H9 (cell line): ENCODE data around the gene SMTNL2. TPM values are rescaled to one million over a fixed set of nuclear protein-coding genes. Genes with fewer than 3 reads are reported as not detected.

Source experiments
- DNase-seq: peaks from one replicate; pipeline ENCODE4 v3.0.0-alpha.2; 2017
- H2AFZ ChIP-seq: one replicate; pipeline ENCODE4 v1.6.1; 2013; ENCODE audit warnings: mild to moderate bottlenecking, low read length, control low read depth, moderate library complexity
- H2AK5ac ChIP-seq: 2 replicates; pipeline ENCODE4 v1.6.1; 2013; ENCODE audit warnings: low read length, control low read depth, mixed read lengths; ENCODE audit not compliant: insufficient read length
- H2BK120ac ChIP-seq: one replicate; pipeline ENCODE4 v1.6.1; 2013; ENCODE audit warnings: low read depth, mild to moderate bottlenecking, low read length, control low read depth, inconsistent platforms; ENCODE audit not compliant: poor library complexity, severe bottlenecking
- H2BK12ac ChIP-seq: 2 replicates; pipeline ENCODE4 v1.6.1; 2013; ENCODE audit warnings: low read length, control low read depth, mixed read lengths, low read depth; ENCODE audit not compliant: insufficient read length
- H2BK15ac ChIP-seq: 2 replicates; pipeline ENCODE4 v1.6.1; 2013; ENCODE audit warnings: low read depth, low read length, control low read depth
- H2BK20ac ChIP-seq: one replicate; pipeline ENCODE4 v1.6.1; 2013; ENCODE audit warnings: low read depth, mild to moderate bottlenecking, low read length, control low read depth, inconsistent platforms; ENCODE audit not compliant: poor library complexity, severe bottlenecking
- H2BK5ac ChIP-seq: 2 replicates; pipeline ENCODE4 v1.6.1; 2013; ENCODE audit warnings: low read length, control low read depth, mixed read lengths; ENCODE audit not compliant: insufficient read length
- H3K14ac ChIP-seq: 2 replicates; pipeline ENCODE4 v1.6.1; 2013; ENCODE audit warnings: low read length, control low read depth; ENCODE audit not compliant: insufficient read depth
- H3K18ac ChIP-seq: 2 replicates; pipeline ENCODE4 v1.6.1; 2013; ENCODE audit warnings: low read depth, mild to moderate bottlenecking, mixed read lengths, low read length, control low read depth; ENCODE audit not compliant: insufficient read length
- H3K23ac ChIP-seq: 2 replicates; pipeline ENCODE4 v1.6.1; 2013; ENCODE audit warnings: low read length, control low read depth, mixed read lengths, low read depth; ENCODE audit not compliant: insufficient read length
- H3K23me2 ChIP-seq: 2 replicates; pipeline ENCODE4 v1.6.1; 2013; ENCODE audit warnings: low read depth, mild to moderate bottlenecking, mixed read lengths, low read length, control low read depth; ENCODE audit not compliant: insufficient read length, poor library complexity, severe bottlenecking
- H3K27ac ChIP-seq: 2 replicates; pipeline ENCODE4 v1.5.1; 2013; ENCODE audit warnings: low read length, control low read depth, mixed read lengths, low read depth; ENCODE audit not compliant: insufficient read length
- H3K27me3 ChIP-seq: 2 replicates; pipeline ENCODE4 v1.6.1; 2013; ENCODE audit warnings: low read length, control low read depth, inconsistent platforms; ENCODE audit not compliant: insufficient read depth
- H3K4ac ChIP-seq: 2 replicates; pipeline ENCODE4 v1.6.1; 2013; ENCODE audit warnings: low read depth, mild to moderate bottlenecking, control low read depth, inconsistent platforms, low read length, moderate library complexity
- H3K4me1 ChIP-seq: 2 replicates; pipeline ENCODE4 v1.6.1; 2013; ENCODE audit warnings: low read length, control low read depth, inconsistent platforms; ENCODE audit not compliant: insufficient read depth
- H3K4me2 ChIP-seq: 2 replicates; pipeline ENCODE4 v1.6.1; 2013; ENCODE audit warnings: low read length, control low read depth, mixed read lengths; ENCODE audit not compliant: insufficient read length, insufficient read depth
- H3K56ac ChIP-seq: 2 replicates; pipeline ENCODE4 v1.6.1; 2013; ENCODE audit warnings: low read depth, mild to moderate bottlenecking, mixed read lengths, low read length, control low read depth; ENCODE audit not compliant: insufficient read length
- H3K79me1 ChIP-seq: 2 replicates; pipeline ENCODE4 v1.6.1; 2013; ENCODE audit warnings: low read depth, mild to moderate bottlenecking, moderate library complexity, low read length, control low read depth, inconsistent platforms; ENCODE audit not compliant: insufficient read depth, poor library complexity, severe bottlenecking
- H3K79me2 ChIP-seq: 2 replicates; pipeline ENCODE4 v1.6.1; 2013; ENCODE audit warnings: low read length, control low read depth, inconsistent platforms; ENCODE audit not compliant: insufficient read depth
- H3K9ac ChIP-seq: 2 replicates; pipeline ENCODE4 v1.6.1; 2013; ENCODE audit warnings: low read length, control low read depth, mixed read lengths; ENCODE audit not compliant: insufficient read length; ENCODE audit errors: extremely low read depth
- H3K9me3 ChIP-seq: one replicate; pipeline ENCODE4 v1.6.1; 2013; ENCODE audit warnings: low read depth, low read length, inconsistent platforms; ENCODE audit not compliant: control insufficient read depth
- H3T11ph ChIP-seq: one replicate; pipeline ENCODE4 v1.6.1; 2013; ENCODE audit warnings: mild to moderate bottlenecking, low read length, control low read depth, inconsistent platforms
- H4K20me1 ChIP-seq: one replicate; pipeline ENCODE4 v1.6.1; 2013; ENCODE audit not compliant: control insufficient read depth, insufficient read length, insufficient read depth
- H4K5ac ChIP-seq: 2 replicates; pipeline ENCODE4 v1.6.1; 2013; ENCODE audit warnings: low read depth, mild to moderate bottlenecking, mixed read lengths, low read length, control low read depth; ENCODE audit not compliant: insufficient read length
- H4K8ac ChIP-seq: replicated peaks from 2 replicates; pipeline ENCODE4 v1.6.1; 2013; ENCODE audit warnings: low read length, control low read depth, mixed read lengths, low read depth; ENCODE audit not compliant: insufficient read length
- H4K91ac ChIP-seq: 2 replicates; pipeline ENCODE4 v1.6.1; 2013; ENCODE audit warnings: low read depth, mild to moderate bottlenecking, moderate library complexity, mixed read lengths, low read length, control low read depth; ENCODE audit not compliant: insufficient read length
- H3K27ac Mint-ChIP-seq, 3 experiments: 2 replicates in 2 of 3; 3 replicates in 1 of 3; pipeline ENCODE4 v1.8.0; 2020 to 2021; ENCODE audit warnings: mixed read lengths in 3 of 3, mild to moderate bottlenecking in 1 of 3, moderate library complexity in 1 of 3
- H3K27me3 Mint-ChIP-seq: 2 replicates; pipeline ENCODE4 v1.8.0; 2021; ENCODE audit warnings: low read depth, mild to moderate bottlenecking, moderate library complexity, mixed read lengths
- H3K36me3 Mint-ChIP-seq, 3 experiments: 2 replicates in 2 of 3; 3 replicates in 1 of 3; pipeline ENCODE4 v1.8.0; 2020 to 2021; ENCODE audit warnings: low read depth in 3 of 3, mixed read lengths in 3 of 3; ENCODE audit not compliant: insufficient read depth in 1 of 3
- H3K4me1 Mint-ChIP-seq, 2 experiments: 2 replicates each; pipeline ENCODE4 v1.8.0; 2020; ENCODE audit warnings: mixed read lengths in 2 of 2
- H3K4me3 Mint-ChIP-seq, 2 experiments: 2 replicates in 1 of 2; 3 replicates in 1 of 2; pipeline ENCODE4 v1.8.0; 2020 to 2021; ENCODE audit warnings: mild to moderate bottlenecking in 2 of 2, mixed read lengths in 2 of 2, moderate library complexity in 1 of 2
- H3K9me3 Mint-ChIP-seq, 2 experiments: 2 replicates in 1 of 2; 3 replicates in 1 of 2; pipeline ENCODE4 v1.8.0; 2020; ENCODE audit warnings: mild to moderate bottlenecking in 2 of 2, mixed read lengths in 2 of 2, moderate library complexity in 1 of 2
- WGBS: extraction: QIAGEN DNeasy Blood & Tissue Kit; methylation state at CpG from one replicate; pipeline ENCODE4 v1.1.7; 2013; ENCODE audit warnings: missing lambda C conversion rate, low lambda C conversion rate, mixed read lengths; ENCODE audit not compliant: insufficient read length; ENCODE audit errors: extremely low coverage; 5-methylcytosine and 5-hydroxymethylcytosine counted together
- total RNA-seq: library from RNA; stranded (reverse); gene quantifications from 2 replicates; pipeline ENCODE4 v1.2.1, GENCODE V29; 2021
- TF ChIP-seq, protein P1 (sequence below): fragments of 200-600 bp; sonication (generic); conservative IDR thresholded peaks from 3 replicates; pipeline ENCODE4 v1.8.0; 2021; ENCODE audit warnings: antibody characterized with exemption, mild to moderate bottlenecking

SMTNL2 gene
- total RNA-seq, 1 experiment from 2014 or later, result 0.77 TPM

DNA sequence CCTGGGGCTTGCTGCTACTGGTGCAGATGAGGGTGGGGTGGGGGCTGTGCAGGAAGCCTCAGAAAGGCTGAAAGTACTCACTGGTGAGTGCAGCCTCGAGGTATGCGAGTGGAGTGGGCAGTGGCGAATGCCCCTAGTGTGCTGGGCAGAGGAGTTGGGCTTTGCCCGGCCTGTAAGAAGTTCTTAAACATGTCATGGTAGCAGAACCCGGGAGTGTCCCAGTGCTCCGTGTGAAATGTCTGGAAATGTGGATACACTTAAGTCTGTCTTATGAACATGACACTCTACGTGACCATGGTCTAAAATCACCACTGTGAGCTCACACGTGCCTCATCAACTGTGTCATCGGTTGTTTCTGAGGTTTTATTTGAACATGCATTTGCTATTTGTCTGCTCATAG lies 1.7 kb downstream of the SMTNL2 start:
- H2BK5ac ChIP-seq, result no peak overlapping the region
- H2BK120ac ChIP-seq, result no peak overlapping the region
- H3K9ac ChIP-seq, result no peak overlapping the region
- no peak overlapping the region for H4K91ac ChIP-seq
- H4K8ac ChIP-seq, result no peak overlapping the region
- no peak overlapping the region for H3T11ph ChIP-seq
- peaks cover 75% of the 10 kb centered on the region for H3K27me3 Mint-ChIP-seq
- H2BK20ac ChIP-seq, result no peak overlapping the region
- peaks cover 21 to 41% of the 10 kb centered on the region in 2 experiments for H3K4me1 Mint-ChIP-seq
- no peak overlapping the region for H3K27ac Mint-ChIP-seq
- peak overlapping the region in 1 of 2 experiments; percentile 52; a peak in 1 of 5 replicates for H3K4me3 Mint-ChIP-seq
- no peaks in the 10 kb centered on the region; a peak in 1 of 7 replicates for H3K36me3 Mint-ChIP-seq
- H2AK5ac ChIP-seq, result no peak overlapping the region
- no peaks in the 10 kb centered on the region for H3K79me2 ChIP-seq
- no peaks in the 10 kb centered on the region for H3K9me3 Mint-ChIP-seq
- no peak overlapping the region for H3K18ac ChIP-seq
- H3K4me1 ChIP-seq, result no peaks in the 10 kb centered on the region; the same call in 1 of the 2 replicates
- H2AFZ ChIP-seq, result no peak overlapping the region
- no peak overlapping the region for H3K56ac ChIP-seq
- no peak overlapping the region for H3K4ac ChIP-seq
- no peaks in the 10 kb centered on the region for H3K79me1 ChIP-seq
- no peak overlapping the region for H4K5ac ChIP-seq
- H3K14ac ChIP-seq, result no peak overlapping the region
- no peak overlapping the region for H3K27ac ChIP-seq
- no peak overlapping the region for H2BK15ac ChIP-seq
- H3K9me3 ChIP-seq, result no peaks in the 10 kb centered on the region
- peaks cover 23% of the 10 kb centered on the region; the same call in 1 of the 2 replicates for H3K27me3 ChIP-seq
- no peak overlapping the region for H3K23ac ChIP-seq
- peaks cover 8% of the 10 kb centered on the region for H3K23me2 ChIP-seq
- TF ChIP-seq, protein P1, sequence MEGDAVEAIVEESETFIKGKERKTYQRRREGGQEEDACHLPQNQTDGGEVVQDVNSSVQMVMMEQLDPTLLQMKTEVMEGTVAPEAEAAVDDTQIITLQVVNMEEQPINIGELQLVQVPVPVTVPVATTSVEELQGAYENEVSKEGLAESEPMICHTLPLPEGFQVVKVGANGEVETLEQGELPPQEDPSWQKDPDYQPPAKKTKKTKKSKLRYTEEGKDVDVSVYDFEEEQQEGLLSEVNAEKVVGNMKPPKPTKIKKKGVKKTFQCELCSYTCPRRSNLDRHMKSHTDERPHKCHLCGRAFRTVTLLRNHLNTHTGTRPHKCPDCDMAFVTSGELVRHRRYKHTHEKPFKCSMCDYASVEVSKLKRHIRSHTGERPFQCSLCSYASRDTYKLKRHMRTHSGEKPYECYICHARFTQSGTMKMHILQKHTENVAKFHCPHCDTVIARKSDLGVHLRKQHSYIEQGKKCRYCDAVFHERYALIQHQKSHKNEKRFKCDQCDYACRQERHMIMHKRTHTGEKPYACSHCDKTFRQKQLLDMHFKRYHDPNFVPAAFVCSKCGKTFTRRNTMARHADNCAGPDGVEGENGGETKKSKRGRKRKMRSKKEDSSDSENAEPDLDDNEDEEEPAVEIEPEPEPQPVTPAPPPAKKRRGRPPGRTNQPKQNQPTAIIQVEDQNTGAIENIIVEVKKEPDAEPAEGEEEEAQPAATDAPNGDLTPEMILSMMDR, result no peak
- WGBS, result no CpG with 5 or more reads among the region's 9 CpGs
- H3K4me2 ChIP-seq, result no peak overlapping the region
- DNase-seq, result no peak
- H4K20me1 ChIP-seq, result peaks cover 2% of the 10 kb centered on the region
- H2BK12ac ChIP-seq, result no peak overlapping the region
